NCI-H524 treated with DMSO at 0.1 percent for 48 hours (cell line): ENCODE data around the gene SND1.
"Not testable (repeated sequence)": the region's sequence is repeated elsewhere in the genome, so short reads cannot be mapped to it uniquely, and the experiment has no call there.

Experiments used
- DNase-seq: peaks from one replicate; lab custom pipeline; 2025; lab: John Stamatoyannopoulos, UW

Gene SND1

GRCh38 chr7:127653396-127653795 is 1.4 kb downstream of the SND1 start:
- no peak for DNase-seq

DNA sequence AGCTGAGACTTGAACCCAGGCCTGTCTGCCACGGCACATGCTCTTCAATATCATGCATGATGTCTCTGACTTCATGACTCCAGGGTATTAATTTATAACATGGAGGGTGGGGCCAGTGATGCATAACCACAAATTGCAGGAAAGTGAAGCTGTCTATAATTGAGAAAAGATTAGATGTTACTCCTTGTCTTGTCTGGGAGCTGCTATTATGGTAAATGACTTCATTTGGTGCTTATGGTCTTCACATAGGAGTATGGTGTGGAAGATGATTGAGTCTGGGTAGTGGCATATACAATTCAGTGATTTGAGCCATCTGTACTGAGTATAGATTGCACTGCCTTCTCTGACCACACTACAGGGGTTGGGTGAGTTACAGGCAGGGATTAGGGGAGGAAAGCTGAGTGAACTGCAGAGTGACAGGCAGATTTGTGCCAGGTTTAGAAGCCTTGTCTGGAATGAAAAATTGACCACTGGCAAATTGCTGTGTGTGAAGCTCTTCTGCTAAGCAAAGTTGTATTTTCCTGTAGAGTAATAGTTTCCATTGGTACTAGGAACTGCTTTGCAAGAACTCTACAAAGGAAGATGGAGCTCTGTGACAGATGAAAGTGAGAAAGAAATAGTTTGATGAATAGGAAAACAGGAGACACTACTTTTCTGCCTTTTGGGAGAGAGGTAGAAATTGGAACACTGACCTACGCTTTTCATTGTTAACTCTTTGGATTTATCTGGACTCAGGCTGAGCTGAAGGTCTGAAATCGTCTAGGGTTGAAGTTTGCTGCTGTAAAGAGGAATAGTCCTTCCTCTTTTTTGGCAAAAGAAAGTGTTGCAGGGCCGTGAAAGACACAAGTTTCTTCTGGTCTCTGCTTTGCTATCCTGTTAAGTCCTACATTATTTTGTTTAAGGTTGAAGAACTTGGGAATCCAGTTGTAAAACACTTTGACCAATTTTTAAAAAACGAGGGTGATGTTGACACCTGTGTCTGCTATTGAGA is 2.7 kb downstream of the SND1 start:
- DNase-seq, result no peak

DNA sequence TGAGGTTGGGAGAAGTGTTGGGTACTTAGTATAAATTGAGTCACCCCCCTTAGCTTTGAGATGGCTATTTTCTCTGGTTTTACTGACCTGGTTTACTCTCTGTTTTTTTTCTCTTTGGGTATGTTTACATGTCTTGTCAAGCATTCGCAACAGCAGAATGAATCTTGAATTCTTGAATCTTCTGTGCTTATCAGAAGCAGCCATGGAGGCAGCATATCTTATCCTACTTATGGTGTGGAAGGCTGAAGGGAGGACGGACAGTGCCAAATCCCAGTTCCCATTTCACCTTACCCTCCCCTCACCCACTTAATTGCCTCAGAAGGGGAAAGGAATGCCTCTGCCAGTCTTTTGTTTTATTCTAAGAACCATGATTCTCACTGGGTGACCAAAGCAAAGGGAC is 3.7 kb downstream of the SND1 start:
- DNase-seq, result no peak

DNA sequence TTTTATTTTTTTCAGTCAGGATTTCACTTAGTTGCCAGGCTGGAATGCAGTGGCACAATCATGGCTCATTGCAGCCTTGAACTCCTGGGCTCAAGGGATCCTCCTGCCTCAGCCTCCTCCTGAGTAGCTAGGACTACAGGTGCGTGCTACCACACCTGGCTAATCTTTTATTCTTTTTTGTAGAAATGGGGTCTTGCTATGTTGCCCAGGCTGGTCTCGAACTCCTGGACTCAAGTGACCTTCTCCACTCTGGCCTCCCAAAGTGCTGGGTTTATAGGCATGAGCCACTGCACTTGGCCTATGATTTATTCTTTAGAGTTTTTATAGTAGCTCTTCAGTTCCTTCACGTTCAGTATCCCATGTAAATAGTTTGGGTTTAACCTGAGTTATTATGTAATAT is 5.5 kb downstream of the SND1 start:
- no peak for DNase-seq

DNA sequence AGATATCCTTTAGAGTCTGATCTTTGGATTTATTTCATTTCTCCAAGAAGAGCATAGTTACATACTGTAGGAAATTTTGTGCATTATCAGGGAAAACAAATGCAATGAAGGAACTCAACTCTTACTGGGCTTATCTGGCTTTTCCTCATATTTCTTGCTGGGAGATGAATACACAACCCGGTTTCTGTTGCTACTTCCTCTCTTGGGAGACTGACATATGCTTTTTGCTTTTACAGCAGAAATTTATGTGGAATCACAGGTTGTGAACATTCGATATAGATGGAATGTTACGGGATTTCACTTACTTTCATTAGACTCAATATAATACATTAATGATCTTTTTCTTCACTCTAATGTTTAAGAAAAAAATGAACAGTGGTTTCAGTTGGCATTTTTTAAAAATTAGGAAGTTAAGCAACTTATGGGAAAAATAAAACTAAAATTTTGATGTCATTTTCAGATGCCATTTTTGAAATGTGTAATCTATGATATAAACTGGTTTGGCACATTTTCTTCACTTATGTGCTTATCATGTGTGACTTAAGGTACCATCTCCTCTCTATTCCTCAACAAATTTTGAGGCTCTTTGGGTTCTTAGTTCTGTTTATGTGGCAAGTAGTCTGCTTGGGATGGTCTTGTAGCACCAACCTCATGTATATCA is 7.1 kb downstream of the SND1 start:
- DNase-seq, result no peak

- DNase-seq, result no peak
These were observed 13.9 kb downstream of the SND1 start for GRCh38 chr7:127665922-127666321.

DNA sequence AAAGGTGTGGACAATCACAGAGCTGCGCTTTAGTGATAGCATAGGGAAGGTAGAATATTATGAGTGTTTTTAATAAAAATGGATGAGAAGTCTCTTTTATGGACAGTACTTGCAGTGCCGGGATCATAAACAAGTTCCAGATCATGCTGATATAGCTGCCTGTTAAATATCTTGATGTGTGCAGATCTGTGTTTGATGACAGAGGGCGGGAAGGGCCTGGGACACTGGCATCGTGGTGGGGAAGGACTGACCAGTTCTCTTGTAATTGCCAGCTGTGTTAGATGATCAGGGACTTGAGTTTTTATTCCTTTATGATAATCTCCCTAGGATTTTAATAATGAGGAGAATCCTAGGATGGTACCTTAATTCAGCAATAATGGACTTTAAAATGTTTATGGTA is 14.6 kb downstream of the SND1 start:
- DNase-seq, result no peak

GRCh38 chr7:127667017-127667670 is 15.2 kb downstream of the SND1 start:
- no peak for DNase-seq

- DNase-seq, result no peak
These were observed 16.0 kb downstream of the SND1 start for GRCh38 chr7:127667759-127668530.

DNA sequence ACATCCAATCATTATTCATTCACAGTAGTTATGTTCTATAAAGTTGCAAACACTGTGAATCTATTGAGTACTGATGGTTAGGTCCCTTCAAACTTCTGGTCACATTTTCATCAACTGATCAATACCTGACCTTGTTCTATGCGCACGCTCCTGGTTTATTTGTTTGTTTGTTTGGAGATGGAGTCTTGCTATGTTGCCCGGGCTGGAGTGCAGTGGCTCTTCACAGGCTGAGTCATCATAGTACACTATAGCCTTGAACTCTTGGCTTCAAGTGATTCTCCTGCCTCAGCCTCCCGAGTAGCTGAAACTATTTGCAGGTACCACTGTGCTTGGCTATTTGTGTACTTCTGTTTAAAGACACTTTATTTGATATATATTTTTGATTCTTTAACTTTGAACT is 19.3 kb downstream of the SND1 start:
- DNase-seq, result no peak

DNA sequence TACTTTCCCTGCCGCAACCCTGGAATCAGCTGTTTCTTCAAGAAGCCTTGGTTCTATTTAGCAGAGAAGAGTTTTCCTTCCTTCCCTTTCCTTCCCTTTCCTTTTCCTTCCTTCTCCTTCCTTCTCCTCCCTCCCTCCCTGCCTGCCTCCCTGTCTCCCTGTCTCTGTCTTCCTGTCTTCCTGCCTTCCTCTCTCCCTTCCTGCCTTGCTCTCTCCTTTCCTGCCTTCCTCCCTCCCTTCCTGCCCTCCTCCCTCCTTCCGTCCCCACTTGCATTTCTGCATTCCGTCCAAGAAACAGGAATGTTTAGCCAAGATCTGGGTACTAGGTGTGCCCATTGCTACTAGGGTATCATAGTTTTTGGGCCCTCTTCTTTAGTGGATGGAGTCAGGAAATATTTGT is 21.9 kb downstream of the SND1 start:
- no peak for DNase-seq

- DNase-seq, result no peak
These were observed 22.4 kb downstream of the SND1 start for GRCh38 chr7:127674361-127674760.

GRCh38 chr7:127674923-127675322 is 22.9 kb downstream of the SND1 start:
- DNase-seq, result not testable (repeated sequence)

- DNase-seq, result no peak
These were observed 23.7 kb downstream of the SND1 start for GRCh38 chr7:127675721-127676120.

- no peak for DNase-seq
These were observed 25.6 kb downstream of the SND1 start for GRCh38 chr7:127677433-127678230.

GRCh38 chr7:127678337-127678736 is 26.3 kb downstream of the SND1 start:
- no peak for DNase-seq

GRCh38 chr7:127678947-127679346 is 27.0 kb downstream of the SND1 start:
- DNase-seq, result no peak

GRCh38 chr7:127680983-127681382 is 29.0 kb downstream of the SND1 start:
- no peak for DNase-seq

GRCh38 chr7:127682140-127682539 is 30.1 kb downstream of the SND1 start:
- no peak for DNase-seq

DNA sequence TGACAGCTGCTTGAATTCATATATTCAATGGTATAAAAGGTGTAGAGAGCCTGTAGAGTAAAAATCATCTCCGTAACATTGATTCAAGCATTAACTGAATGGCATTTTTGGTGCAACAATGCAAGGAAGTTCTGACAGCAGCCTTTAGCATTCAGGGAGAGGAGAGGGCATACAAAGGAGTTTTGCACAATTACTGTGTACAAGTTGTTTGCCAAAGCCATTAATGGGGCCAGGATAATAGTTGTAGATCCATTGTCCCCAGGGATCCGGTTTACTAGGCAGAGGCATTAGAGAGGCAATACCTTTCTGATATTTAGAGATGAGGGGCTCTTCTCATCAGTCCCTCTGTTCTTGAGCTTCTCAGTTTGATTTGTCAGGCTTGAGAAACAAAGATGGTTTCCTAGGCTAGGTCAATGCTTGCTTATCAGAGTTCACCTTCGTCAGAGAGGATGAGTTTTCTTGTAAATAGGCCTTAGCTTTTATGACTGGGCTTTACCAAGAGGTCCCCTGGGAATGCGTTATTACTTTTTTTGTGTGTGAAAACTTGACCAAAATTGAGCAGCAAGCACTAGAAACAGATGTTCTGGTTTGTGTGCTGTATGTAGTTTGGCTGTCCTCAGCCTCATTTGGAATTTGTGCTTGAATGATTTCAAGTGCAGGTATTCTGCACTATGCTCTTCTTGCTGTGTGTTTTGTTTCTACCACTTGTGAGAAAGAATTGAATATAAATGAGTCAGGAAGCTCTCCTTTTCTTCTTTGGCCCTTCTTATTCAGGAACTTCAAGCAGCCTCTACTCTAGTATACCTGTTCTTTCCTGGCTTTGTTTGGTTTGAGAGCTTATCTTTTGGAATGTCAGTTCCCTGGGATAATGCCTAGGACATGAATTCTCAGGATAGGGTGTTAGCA is 32.0 kb downstream of the SND1 start:
- DNase-seq, result no peak
